ENCODE measurements around the gene FAM177A1. TPM values are rescaled to one million over a fixed set of nuclear protein-coding genes. Genes with fewer than 3 reads are reported as not detected.
A peak's percentile ranks its signal among the peaks of the same experiment; 100 is the strongest.
"Not testable (repeated sequence)": the region's sequence is repeated elsewhere in the genome, so short reads cannot be mapped to it uniquely, and the experiment has no call there.

FAM177A1 gene
- total and polyA plus RNA-seq, 9 of the 15 experiments (the other 6 are each of a cell fraction or from before 2014, with no cell fraction given), result 7.7 to 36.2 (median 29.9) TPM

DNA sequence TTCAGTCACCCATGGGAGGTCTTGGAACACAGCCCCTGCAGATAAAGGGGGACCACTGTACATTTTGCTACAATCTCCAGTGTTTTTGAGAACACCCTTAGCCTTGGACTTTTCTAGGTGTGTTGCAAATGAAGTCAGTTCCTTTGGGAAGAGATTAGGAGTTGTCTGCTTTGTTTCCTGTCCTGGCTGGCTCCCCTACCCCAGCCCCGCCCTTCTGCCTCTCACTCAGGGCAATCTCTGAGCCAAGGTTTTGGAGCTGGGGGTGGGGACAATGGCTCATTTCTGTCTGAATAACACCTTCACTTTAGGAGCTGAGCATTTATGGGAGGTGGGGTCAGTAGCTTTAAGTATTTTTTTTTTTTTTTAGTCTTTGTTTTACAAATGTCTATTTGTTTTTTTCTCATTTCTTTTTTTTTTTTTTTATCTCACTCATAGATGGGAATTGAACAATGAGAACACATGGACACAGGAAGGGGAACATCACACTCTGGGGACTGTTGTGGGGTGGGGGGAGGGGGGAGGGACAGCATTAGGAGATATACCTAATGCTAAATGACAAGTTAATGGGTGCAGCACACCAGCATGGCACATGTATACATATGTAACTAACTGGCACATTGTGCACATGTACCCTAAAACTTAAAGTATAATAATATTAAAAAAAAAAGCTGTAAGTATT lies 15.2 kb downstream of the FAM177A1 start:
- in situ Hi-C loops (cut with MboI); CTCF ChIA-PET (ENCODE audit: low intra/inter-chr PET ratio); H4K20me1 ChIP-seq (replicated peaks; ENCODE audit: control insufficient read depth, insufficient read depth, low read length); H3K9me3 ChIP-seq (replicated peaks; ENCODE audit: control insufficient read depth, insufficient read depth, low read depth, low read length); intact Hi-C loops (cut with micrococcal nuclease); H3K27me3 ChIP-seq (ENCODE audit: control insufficient read depth in 2 of 2, insufficient read depth in 2 of 2, low read length in 2 of 2); POLR2A ChIA-PET; BruUV-seq (replicated peaks); H3K4me2 ChIP-seq (ENCODE audit: insufficient read depth, low read length); H3K4me3 ChIP-seq; H3K9me1 ChIP-seq (ENCODE audit: control insufficient read depth, insufficient read depth, low read length); H2AFZ ChIP-seq (ENCODE audit: low read depth, low read length); H3K27ac ChIP-seq (ENCODE audit: extremely low read depth, low read depth, low read length); H3K4me1 ChIP-seq (replicated peaks in 1 of 2; ENCODE audit: control insufficient read depth in 2 of 2, insufficient read depth in 2 of 2, low read length in 2 of 2); H3K9ac ChIP-seq (ENCODE audit: insufficient read depth in 1 of 2, low read depth in 2 of 2, low read length in 2 of 2); H3K79me2 ChIP-seq (ENCODE audit: control insufficient read depth, insufficient read depth, low read length): not testable (repeated sequence)
- FAIRE-seq, result peak; percentile 85
- no CpG with 5 or more reads among the region's 1 CpG for WGBS (ENCODE audit: insufficient coverage, low coverage, missing lambda C conversion rate)
- peaks cover 20% of the 10 kb centered on the region; the same call in 1 of the 3 replicates for H3K36me3 ChIP-seq (ENCODE audit: control insufficient read depth, insufficient read depth, low read length)
- peak; percentile 11 to 61 (median 34) for DNase-seq (ENCODE audit: extremely low read depth in 1 of 4, low spot score in 3 of 4)
- peak; percentile 89 for ATAC-seq
- TF ChIP-seq, protein P1, sequence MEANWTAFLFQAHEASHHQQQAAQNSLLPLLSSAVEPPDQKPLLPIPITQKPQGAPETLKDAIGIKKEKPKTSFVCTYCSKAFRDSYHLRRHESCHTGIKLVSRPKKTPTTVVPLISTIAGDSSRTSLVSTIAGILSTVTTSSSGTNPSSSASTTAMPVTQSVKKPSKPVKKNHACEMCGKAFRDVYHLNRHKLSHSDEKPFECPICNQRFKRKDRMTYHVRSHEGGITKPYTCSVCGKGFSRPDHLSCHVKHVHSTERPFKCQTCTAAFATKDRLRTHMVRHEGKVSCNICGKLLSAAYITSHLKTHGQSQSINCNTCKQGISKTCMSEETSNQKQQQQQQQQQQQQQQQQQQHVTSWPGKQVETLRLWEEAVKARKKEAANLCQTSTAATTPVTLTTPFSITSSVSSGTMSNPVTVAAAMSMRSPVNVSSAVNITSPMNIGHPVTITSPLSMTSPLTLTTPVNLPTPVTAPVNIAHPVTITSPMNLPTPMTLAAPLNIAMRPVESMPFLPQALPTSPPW (CRISPR knock-in tag; IDR thresholded peaks at IDR 0.05), result 0 out of 2 replicates have a peak, but pooled peaks have one; percentile 21
- TF ChIP-seq SMAD4 (CRISPR knock-in tag; conservative IDR thresholded peaks at IDR 0.05) (peak; percentile 90), ETV1 (tag; conservative IDR thresholded peaks at IDR 0.05; ENCODE audit: low read depth) (peak; percentile 55; the same call in 1 of the 2 replicates)

DNA sequence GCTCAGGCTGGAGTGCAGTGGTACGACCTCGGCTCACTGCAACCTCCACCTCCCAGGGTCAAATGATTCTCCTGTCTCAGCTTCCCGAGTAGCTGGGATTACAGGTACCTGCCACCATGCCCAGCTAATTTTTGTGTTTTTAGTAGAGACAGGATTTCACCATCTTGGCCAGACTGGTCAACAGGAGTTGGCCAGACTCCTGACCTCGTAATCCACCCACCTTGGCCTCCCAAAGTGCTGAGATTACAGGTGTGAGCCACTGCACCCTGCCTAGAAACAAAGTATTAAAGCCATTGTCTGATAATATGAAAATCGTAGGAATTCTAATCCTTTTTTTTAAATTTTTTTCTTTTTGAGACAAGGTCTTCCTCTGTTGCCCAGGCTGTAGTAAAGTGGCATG lies 19.7 kb downstream of the FAM177A1 start:
- intact Hi-C loops (cut with micrococcal nuclease); H3K27me3 ChIP-seq (ENCODE audit: control insufficient read depth in 2 of 2, insufficient read depth in 2 of 2, low read length in 2 of 2); H3K4me2 ChIP-seq (ENCODE audit: insufficient read depth, low read length); H3K4me3 ChIP-seq; H3K27ac ChIP-seq (ENCODE audit: extremely low read depth, low read depth, low read length); H3K9me1 ChIP-seq (ENCODE audit: control insufficient read depth, insufficient read depth, low read length); H3K9ac ChIP-seq (ENCODE audit: insufficient read depth in 1 of 2, low read depth in 2 of 2, low read length in 2 of 2); FAIRE-seq; in situ Hi-C loops (cut with MboI); H3K9me3 ChIP-seq (replicated peaks; ENCODE audit: control insufficient read depth, insufficient read depth, low read depth, low read length); H4K20me1 ChIP-seq (replicated peaks; ENCODE audit: control insufficient read depth, insufficient read depth, low read length); H3K36me3 ChIP-seq (ENCODE audit: control insufficient read depth, insufficient read depth, low read length); ATAC-seq; DNase-seq (ENCODE audit: extremely low read depth in 1 of 4, low spot score in 3 of 4); H2AFZ ChIP-seq (ENCODE audit: low read depth, low read length); H3K4me1 ChIP-seq (replicated peaks in 1 of 2; ENCODE audit: control insufficient read depth in 2 of 2, insufficient read depth in 2 of 2, low read length in 2 of 2); H3K79me2 ChIP-seq (ENCODE audit: control insufficient read depth, insufficient read depth, low read length); BruUV-seq (replicated peaks); CTCF ChIA-PET (ENCODE audit: low intra/inter-chr PET ratio): not testable (repeated sequence)
- POLR2A ChIA-PET, result interaction anchor here (1.6 kb wide), 1 partner anchor 10 kb away, joined by 4 read pairs; no protein-coding TSS in a partner anchor
- WGBS (ENCODE audit: insufficient coverage, low coverage, missing lambda C conversion rate), result 71% methylated on average over 4 of the region's 5 CpGs

Data from K562 (cell line).